Vagina (tissue), 2 donors: Measurements from ENCODE around the gene EIF4E1B. TPM values are rescaled to one million over a fixed set of nuclear protein-coding genes. Genes with fewer than 3 reads are reported as not detected.

Source experiments
- DNase-seq, 2 donors: peaks; one replicate each; pipeline ENCODE4 v3.0.0-alpha.2; 2017; ENCODE audit errors: extremely low spot score in 2 of 2
- H3K27ac ChIP-seq: fragments of 200-600 bp; sonication (generic); one replicate; pipeline ENCODE4 v1.5.1; 2019
- H3K27me3 ChIP-seq: fragments of 200-600 bp; sonication (generic); one replicate; pipeline ENCODE4 v1.5.1; 2019
- H3K36me3 ChIP-seq, 2 donors: fragments of 200-600 bp; sonication (generic); one replicate each; pipeline ENCODE4 v1.5.1; 2017 to 2019
- H3K4me1 ChIP-seq: fragments of 200-600 bp; sonication (generic); one replicate; pipeline ENCODE4 v1.5.1; 2019
- H3K4me3 ChIP-seq, 2 donors: fragments of 200-600 bp; sonication (generic); 1 replicate in 1 of 2; 2 replicates in 1 of 2; pipeline ENCODE4 v1.5.1; 2016 to 2019
- H3K9me3 ChIP-seq: fragments of 200-600 bp; sonication (generic); one replicate; pipeline ENCODE4 v1.5.1; 2019
- POLR2A ChIP-seq, 2 donors: fragments of 450-650 bp; IDR thresholded peaks; one replicate each; pipeline ENCODE4 v1.6.1; 2017; ENCODE audit warnings: antibody characterized with exemption in 2 of 2, mild to moderate bottlenecking in 2 of 2, moderate library complexity in 2 of 2
- POLR2AphosphoS5 ChIP-seq, 2 donors: sonication (generic); formaldehyde crosslinking; IDR thresholded peaks; one replicate each; pipeline ENCODE4 v1.9.0; 2017; ENCODE audit warnings: antibody characterized with exemption in 2 of 2, mild to moderate bottlenecking in 2 of 2, low read depth in 1 of 2; ENCODE audit not compliant: insufficient read depth in 1 of 2
- intact Hi-C: fragments of 100-400 bp; cut with DNase I; formaldehyde crosslinking; loops from one replicate; pipeline ENCODE4 v1.15.1; 2023
- total RNA-seq: library from RNA; depleted of rRNA; stranded (reverse); fragments of >200 nt; gene quantifications from one replicate; pipeline ENCODE4 v1.2.3, GENCODE V29; 2016
- TF ChIP-seq, protein P1 (sequence below), 3 experiments: fragments of 450-650 bp in 2 of 3; fragments of 200-600 bp in 1 of 3; sonication (generic) in 1 of 3; IDR thresholded peaks; one replicate each; pipeline ENCODE4 v1.5.1; 2017 to 2019; ENCODE audit warnings: antibody characterized with exemption in 3 of 3, mild to moderate bottlenecking in 2 of 3, moderate library complexity in 2 of 3

The EIF4E1B gene
- total RNA-seq, 1 donor from 2014 or later, result not detected

DNA sequence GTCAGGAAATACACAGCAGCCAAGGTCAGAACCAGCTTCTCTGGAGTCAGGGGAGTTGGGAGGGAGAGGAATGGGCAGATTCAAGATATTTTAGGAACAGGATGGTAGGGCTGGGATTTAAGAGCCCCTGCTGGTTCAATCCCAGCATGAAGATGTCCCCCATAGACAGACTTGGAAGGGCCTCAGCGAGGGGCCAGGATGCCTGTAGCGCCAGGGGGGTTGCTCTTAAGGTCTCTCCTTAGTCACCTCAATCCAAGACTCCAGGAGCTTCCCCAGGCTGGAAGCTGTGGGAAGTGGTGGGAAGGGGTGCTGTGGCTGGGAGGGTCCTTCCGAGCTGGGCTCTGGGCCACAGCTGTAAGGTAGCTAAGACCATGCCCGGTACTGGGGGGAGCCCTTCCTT lies 8.7 kb downstream of the EIF4E1B start:
- Histone ChIP-seq H3K9me3 (no peaks in the 10 kb centered on the region), H3K27me3 (no peaks in the 10 kb centered on the region), H3K4me3 (no peak overlapping the region), H3K36me3 (no peaks in the 10 kb centered on the region), H3K27ac (no peak overlapping the region), H3K4me1 (no peaks in the 10 kb centered on the region)
- TF ChIP-seq POLR2A (IDR thresholded peaks at IDR 0.05) (no peak), POLR2AphosphoS5 (IDR thresholded peaks at IDR 0.05; ENCODE audit: insufficient read depth in 1 of 2, low read depth in 1 of 2) (no peak)
- TF ChIP-seq, protein P1, sequence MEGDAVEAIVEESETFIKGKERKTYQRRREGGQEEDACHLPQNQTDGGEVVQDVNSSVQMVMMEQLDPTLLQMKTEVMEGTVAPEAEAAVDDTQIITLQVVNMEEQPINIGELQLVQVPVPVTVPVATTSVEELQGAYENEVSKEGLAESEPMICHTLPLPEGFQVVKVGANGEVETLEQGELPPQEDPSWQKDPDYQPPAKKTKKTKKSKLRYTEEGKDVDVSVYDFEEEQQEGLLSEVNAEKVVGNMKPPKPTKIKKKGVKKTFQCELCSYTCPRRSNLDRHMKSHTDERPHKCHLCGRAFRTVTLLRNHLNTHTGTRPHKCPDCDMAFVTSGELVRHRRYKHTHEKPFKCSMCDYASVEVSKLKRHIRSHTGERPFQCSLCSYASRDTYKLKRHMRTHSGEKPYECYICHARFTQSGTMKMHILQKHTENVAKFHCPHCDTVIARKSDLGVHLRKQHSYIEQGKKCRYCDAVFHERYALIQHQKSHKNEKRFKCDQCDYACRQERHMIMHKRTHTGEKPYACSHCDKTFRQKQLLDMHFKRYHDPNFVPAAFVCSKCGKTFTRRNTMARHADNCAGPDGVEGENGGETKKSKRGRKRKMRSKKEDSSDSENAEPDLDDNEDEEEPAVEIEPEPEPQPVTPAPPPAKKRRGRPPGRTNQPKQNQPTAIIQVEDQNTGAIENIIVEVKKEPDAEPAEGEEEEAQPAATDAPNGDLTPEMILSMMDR (IDR thresholded peaks at IDR 0.05), result no peak
- DNase-seq, result no peak
- intact Hi-C loops, result no loop called here

DNA sequence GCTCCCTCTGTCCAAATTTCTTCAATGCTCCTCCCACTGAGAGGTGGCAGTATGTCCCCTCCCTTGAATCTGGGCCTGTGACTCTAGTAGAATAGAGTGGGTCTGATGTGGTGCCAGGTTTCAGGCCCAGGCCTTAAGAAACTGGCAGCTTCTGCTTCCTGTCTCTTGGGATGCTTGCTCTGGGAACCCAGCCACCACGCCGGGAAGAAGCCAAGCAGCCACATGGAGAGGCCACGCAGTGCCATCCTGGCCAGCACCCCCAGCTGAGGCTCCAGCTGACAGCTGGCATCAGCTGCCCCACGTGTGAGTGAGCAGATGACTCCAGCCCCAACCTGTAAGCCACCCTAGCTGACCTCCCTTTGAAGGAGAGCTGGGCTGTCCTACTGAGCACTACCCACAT lies 9.5 kb downstream of the EIF4E1B start:
- Histone ChIP-seq H3K36me3 (no peaks in the 10 kb centered on the region), H3K9me3 (no peaks in the 10 kb centered on the region), H3K27me3 (no peaks in the 10 kb centered on the region), H3K4me1 (no peaks in the 10 kb centered on the region), H3K27ac (no peak overlapping the region), H3K4me3 (no peak overlapping the region)
- no peak for DNase-seq
- intact Hi-C loops, result no loop called here
- no peak for TF ChIP-seq POLR2A (IDR thresholded peaks at IDR 0.05)

DNA sequence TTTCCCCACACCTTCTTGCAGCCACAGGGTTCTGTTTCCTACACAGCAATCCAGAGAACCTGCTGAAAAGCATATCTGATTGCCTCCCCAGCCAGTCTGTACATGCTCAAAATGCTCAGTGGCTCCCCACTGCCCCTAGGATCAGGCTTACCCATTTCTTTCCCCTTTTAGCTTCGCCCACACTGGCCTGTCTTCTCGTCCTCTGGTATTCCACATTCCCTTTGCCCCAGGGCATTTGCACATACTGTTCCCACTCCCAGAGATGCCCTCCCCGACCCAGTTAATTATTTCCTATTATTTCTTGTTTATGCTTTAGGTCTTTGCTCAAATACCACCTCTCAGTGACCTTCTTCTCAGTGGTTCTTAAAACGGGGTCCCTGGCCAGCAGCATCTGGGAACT lies 10.1 kb downstream of the EIF4E1B start:
- H3K27ac ChIP-seq, result no peak overlapping the region
- no peaks in the 10 kb centered on the region for H3K27me3 ChIP-seq
- H3K36me3 ChIP-seq, result no peaks in the 10 kb centered on the region
- DNase-seq, result no peak
- H3K4me3 ChIP-seq, result no peak overlapping the region
- TF ChIP-seq POLR2A (IDR thresholded peaks at IDR 0.05) (no peak), POLR2AphosphoS5 (IDR thresholded peaks at IDR 0.05; ENCODE audit: insufficient read depth in 1 of 2, low read depth in 1 of 2) (no peak)
- TF ChIP-seq, protein P1 (IDR thresholded peaks at IDR 0.05), result no peak
- H3K9me3 ChIP-seq, result no peaks in the 10 kb centered on the region
- H3K4me1 ChIP-seq, result no peaks in the 10 kb centered on the region
- intact Hi-C loops, result no loop called here

- Histone ChIP-seq H3K36me3 (no peaks in the 10 kb centered on the region), H3K27ac (no peak overlapping the region), H3K4me3 (no peak overlapping the region), H3K4me1 (peaks cover 10% of the 10 kb centered on the region), H3K9me3 (no peaks in the 10 kb centered on the region), H3K27me3 (no peaks in the 10 kb centered on the region)
- intact Hi-C loops, result no loop called here
- TF ChIP-seq POLR2AphosphoS5 (IDR thresholded peaks at IDR 0.05; ENCODE audit: insufficient read depth in 1 of 2, low read depth in 1 of 2) (no peak), POLR2A (IDR thresholded peaks at IDR 0.05) (no peak)
- TF ChIP-seq, protein P1 (IDR thresholded peaks at IDR 0.05), result no peak
- DNase-seq, result no peak
Measured at GRCh38 chr5:176642675-176643490, 12.4 kb downstream of the EIF4E1B start.

GRCh38 chr5:176643491-176644219 lies 13.2 kb downstream of the EIF4E1B start:
- intact Hi-C loops, result no loop called here

More at GRCh38 chr5:176643491-176644219, 13.2 kb downstream of the EIF4E1B start:
- H3K27me3 ChIP-seq, result no peaks in the 10 kb centered on the region
- no peak for DNase-seq
- TF ChIP-seq POLR2A (IDR thresholded peaks at IDR 0.05) (no peak), POLR2AphosphoS5 (IDR thresholded peaks at IDR 0.05; ENCODE audit: insufficient read depth in 1 of 2, low read depth in 1 of 2) (no peak)
- TF ChIP-seq, protein P1 (IDR thresholded peaks at IDR 0.05), result no peak
- H3K9me3 ChIP-seq, result no peaks in the 10 kb centered on the region
- no peaks in the 10 kb centered on the region for H3K36me3 ChIP-seq
- H3K27ac ChIP-seq, result no peak overlapping the region
- no peak overlapping the region for H3K4me3 ChIP-seq
- peaks cover 18% of the 10 kb centered on the region for H3K4me1 ChIP-seq
